NCI-H446 (cell line): ENCODE results near the gene CYBB.

ENCODE experiments used
- DNase-seq, 2 experiments: peaks; one replicate each; lab custom pipeline; 2025; lab: John Stamatoyannopoulos, UW

The CYBB gene

GRCh38 chrX:37844622-37845021, 64.8 kb downstream of the CYBB start:
- no peak for DNase-seq

DNA sequence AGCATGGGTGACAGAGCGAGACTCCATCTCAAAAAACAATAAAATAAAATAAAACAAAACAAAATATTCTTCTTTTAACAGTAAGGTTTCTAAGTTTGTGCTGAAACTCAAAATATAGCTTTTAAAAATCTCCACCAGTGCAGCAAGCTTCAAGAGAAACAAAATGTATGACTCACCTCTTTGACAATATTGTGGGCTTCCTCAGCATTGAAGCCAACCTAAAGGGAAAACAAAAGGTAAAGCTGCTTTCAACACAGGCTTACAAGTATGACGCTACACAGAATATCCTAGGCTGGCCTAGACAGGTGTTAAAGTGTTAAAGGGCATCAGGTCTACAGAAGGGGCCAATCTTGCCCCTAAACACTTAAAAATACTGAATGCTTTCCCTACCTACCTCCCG, 66.3 kb downstream of the CYBB start:
- no peak for DNase-seq

DNA sequence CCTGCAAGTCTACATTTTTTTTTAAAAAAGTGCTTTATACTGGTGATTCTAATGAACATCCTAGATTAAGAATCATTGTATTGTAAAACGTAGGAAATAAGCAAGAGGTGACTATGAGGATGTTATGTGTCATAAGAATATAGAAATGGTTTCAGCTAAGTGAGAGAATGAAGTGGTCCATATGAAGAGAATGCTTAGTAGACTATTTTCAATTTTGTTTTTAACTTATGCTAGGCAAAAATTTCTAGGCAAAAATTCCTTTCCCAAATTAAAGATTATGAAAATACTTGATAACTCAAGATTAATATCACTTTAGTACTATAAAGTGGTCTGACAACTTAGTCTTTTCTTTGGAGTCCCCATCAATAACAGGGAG, 66.7 kb downstream of the CYBB start:
- no peak for DNase-seq

DNA sequence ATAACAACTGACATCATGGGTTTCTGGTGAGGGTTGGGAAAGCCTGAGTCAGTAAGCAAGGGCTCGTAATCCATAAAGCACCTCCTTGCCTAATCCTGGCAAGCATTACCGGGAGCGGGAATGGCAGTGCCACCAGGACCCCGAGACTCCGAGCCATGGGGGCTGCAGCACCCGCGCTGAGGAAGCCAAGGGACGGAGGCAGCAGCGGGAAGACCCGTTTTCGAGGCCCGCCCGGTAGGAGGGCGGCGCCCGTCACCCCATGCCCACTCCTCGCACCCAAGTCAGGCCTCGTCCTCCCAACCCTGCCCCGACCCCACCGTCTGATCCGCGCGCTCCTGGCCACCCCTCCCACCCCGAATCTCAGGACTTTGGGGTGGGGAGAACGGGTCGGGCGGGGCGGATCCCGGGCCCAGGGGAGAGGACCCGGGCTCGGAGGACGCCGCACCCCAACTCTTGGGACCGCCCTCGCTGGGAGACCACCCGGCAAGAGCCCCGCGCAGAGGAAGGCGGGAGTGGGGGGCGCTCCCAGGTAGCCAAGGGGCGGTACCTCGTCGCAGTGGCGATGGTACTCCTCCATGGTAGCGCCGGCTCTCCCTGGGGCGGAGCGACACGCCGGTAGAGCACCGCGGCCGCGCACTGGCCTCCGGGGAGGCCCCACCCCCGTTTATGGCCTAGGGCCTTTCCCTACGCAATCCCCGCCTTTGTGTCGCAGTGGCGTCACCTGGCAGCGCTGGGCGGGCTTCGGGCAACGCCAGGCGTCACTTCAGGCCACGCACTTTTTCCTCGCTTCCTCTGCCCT, 67.3 kb downstream of the CYBB start, which contains the start of gene DYNLT3:
Gene DYNLT3, minus strand, starts transcription at position 638 of the 799 bp plus-strand sequence. Its CDS starts 61 bp downstream, at position 577.
- peak; percentile 80 to 91 for DNase-seq

- no peak for DNase-seq
These were observed 67.9 kb downstream of the CYBB start for GRCh38 chrX:37847733-37848197.

- no peak for DNase-seq
These were observed 74.3 kb downstream of the CYBB start for GRCh38 chrX:37854148-37854547.

DNA sequence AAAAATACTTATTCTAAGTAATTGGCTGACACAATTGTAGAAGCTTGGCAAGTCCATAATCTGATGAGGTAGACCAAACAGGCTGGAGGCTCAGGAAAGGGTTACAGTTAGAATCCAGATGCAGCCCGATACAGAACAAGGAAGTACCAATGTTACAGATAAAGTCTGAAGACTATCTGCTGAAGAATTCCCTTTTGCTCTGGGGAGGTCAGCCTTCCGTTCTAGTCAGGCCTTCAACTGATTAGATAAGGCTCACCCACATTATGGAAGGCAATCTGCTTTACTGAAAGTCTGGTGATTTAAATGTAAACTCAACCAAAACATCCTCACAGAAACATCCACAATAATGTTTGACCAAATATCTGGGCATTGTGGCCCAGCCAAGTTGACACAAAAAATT, 74.9 kb downstream of the CYBB start:
- no peak for DNase-seq

DNA sequence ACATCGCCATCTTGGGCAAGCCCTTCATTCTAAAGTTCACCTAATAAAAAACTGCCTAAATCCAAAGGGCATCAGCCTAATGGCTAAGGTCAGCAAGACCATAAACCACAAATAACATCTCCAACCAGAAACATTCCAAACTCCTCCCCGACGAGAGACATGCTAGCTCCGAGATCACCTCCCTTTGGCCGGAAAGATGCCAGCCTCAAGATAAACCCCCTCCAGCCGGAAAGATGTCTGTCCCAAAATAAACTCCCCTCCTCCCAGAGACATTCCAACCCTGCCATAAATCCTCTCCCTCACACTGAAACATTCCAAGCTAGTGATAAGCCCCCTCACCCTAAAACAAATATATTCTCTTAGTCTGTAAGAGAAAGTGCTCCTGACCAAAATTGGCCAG, 80.9 kb downstream of the CYBB start:
- DNase-seq: no peak

DNA sequence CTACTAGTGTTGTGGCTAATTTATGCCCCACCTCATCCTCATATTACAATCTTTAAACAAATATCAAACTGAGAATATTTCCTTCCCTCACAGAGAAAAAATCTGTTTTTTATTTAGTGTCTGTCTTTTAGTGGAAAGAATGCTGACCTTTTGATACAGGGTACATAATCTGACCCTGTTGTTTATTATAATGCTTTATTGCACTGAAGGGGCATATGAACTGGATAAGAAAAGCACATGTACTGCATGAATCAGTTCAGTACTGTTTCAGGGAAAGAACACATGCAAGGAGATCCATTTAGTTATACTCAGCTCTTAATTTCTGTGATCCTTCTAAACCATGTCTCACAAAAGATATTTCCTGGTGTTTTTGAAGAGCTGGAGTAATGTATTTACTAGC, 83.0 kb downstream of the CYBB start:
- DNase-seq: no peak
